A549 (cell line): ENCODE measurements around the gene LRRC36. TPM values are rescaled to one million over a fixed set of nuclear protein-coding genes. Genes with fewer than 3 reads are reported as not detected.
A peak's percentile ranks its signal among the peaks of the same experiment; 100 is the strongest.

Experiments used
- ATAC-seq, 2 experiments: fragments of 200-7000 bp in 1 of 2; fragments of >200 bp in 1 of 2; cut with Nextera tagmentation in 1 of 2; cut with Tn5 transposase in 1 of 2; 3 replicates each; pipeline versions ENCODE4 v1.8.0 to v1.9.1; 2018 to 2020; ENCODE audit warnings: mild to moderate bottlenecking in 1 of 2, moderate library complexity in 1 of 2
- CTCF ChIA-PET: fragments of 300-600 bp; sonication (Branson Sonifier 250); formaldehyde crosslinking; extraction: SDS; loops from one replicate; lab custom pipeline; 2021; ENCODE audit warnings: antibody characterized with exemption, inconsistent platforms; lab: Yijun Ruan, JAX
- POLR2A ChIA-PET: fragments of 350-600 bp; formaldehyde crosslinking; extraction: SDS; loops from one replicate; lab custom pipeline; 2021; ENCODE audit warnings: antibody characterized with exemption, inconsistent platforms; lab: Yijun Ruan, JAX
- DNase-seq, 2 experiments: peaks; one replicate each; pipeline versions ENCODE4 v3.0.0 to v3.0.0-alpha.2; 2011 to 2016; ENCODE audit warnings: low read depth in 1 of 2, low spot score in 1 of 2
- FAIRE-seq: peaks from 2 replicates; lab custom pipeline; 2011; peaks lifted over from hg19 to GRCh38; lab: Jason Lieb, UNC
- H3K27ac ChIP-seq, 2 experiments: fragments of >200 bp; sonication (Bioruptor Twin); formaldehyde crosslinking; 3 replicates each; pipeline ENCODE4 v1.5.1; 2016 to 2017
- H3K4me1 ChIP-seq: fragments of >200 bp; sonication (Bioruptor Twin); formaldehyde crosslinking; 3 replicates; pipeline ENCODE4 v1.6.1; 2016
- H3K4me2 ChIP-seq: fragments of >200 bp; sonication (Bioruptor Twin); formaldehyde crosslinking; 3 replicates; pipeline ENCODE4 v1.6.1; 2016
- H3K4me3 ChIP-seq: fragments of >200 bp; sonication (Bioruptor Twin); formaldehyde crosslinking; 3 replicates; pipeline ENCODE4 v1.5.1; 2016
- H3K9me3 ChIP-seq: fragments of >200 bp; sonication (Bioruptor Twin); formaldehyde crosslinking; 3 replicates; pipeline ENCODE4 v1.6.1; 2016
- BHLHE40 ChIP-seq: IDR thresholded peaks from 2 replicates; pipeline ENCODE4 v1.6.1; 2012; ENCODE audit warnings: low read depth, low read length, inconsistent platforms
- CBX2 ChIP-seq: fragments of 200-600 bp; sonication (generic); IDR thresholded peaks from 2 replicates; pipeline ENCODE4 v1.6.1; 2016; ENCODE audit warnings: low read depth, mild to moderate bottlenecking, borderline replicate concordance
- CHD4 ChIP-seq: fragments of 200-600 bp; sonication (generic); IDR thresholded peaks from 2 replicates; pipeline ENCODE4 v1.6.1; 2016; ENCODE audit warnings: antibody characterized with exemption, mild to moderate bottlenecking, borderline replicate concordance
- FOSB ChIP-seq: fragments of 250-450 bp; sonication (Bioruptor Pico); IDR thresholded peaks from 2 replicates; pipeline ENCODE4 v1.5.0; 2020; ENCODE audit warnings: mild to moderate bottlenecking, moderate library complexity
- FOXS1 ChIP-seq: fragments of 250-450 bp; sonication (Bioruptor Pico); IDR thresholded peaks from 2 replicates; pipeline ENCODE4 v1.5.0; 2020; ENCODE audit warnings: mild to moderate bottlenecking, moderate library complexity
- HDAC2 ChIP-seq: fragments of 200-600 bp; sonication (generic); IDR thresholded peaks from 2 replicates; pipeline ENCODE4 v1.6.1; 2016
- HES2 ChIP-seq: fragments of >200 bp; sonication (Bioruptor Twin); formaldehyde crosslinking; IDR thresholded peaks from 2 replicates; pipeline ENCODE4 v1.6.1; 2016
- HMGXB4 ChIP-seq: fragments of 250-450 bp; sonication (Bioruptor Pico); IDR thresholded peaks from 2 replicates; pipeline ENCODE4 v1.5.0; 2021; ENCODE audit warnings: mild to moderate bottlenecking, moderate library complexity, borderline replicate concordance
- HOXB13 ChIP-seq: fragments of 250-450 bp; sonication (Bioruptor Pico); IDR thresholded peaks from 2 replicates; pipeline ENCODE4 v1.5.0; 2020; ENCODE audit warnings: low read depth, mild to moderate bottlenecking, moderate library complexity
- HOXB5 ChIP-seq: fragments of 250-450 bp; sonication (Bioruptor Pico); IDR thresholded peaks from 2 replicates; pipeline ENCODE4 v1.5.0; 2020; ENCODE audit warnings: mild to moderate bottlenecking, moderate library complexity
- JUNB ChIP-seq: fragments of >200 bp; sonication (Bioruptor Twin); formaldehyde crosslinking; IDR thresholded peaks from 2 replicates; pipeline ENCODE4 v1.6.1; 2016
- NFE2L2 ChIP-seq: fragments of 150-350 bp; conservative IDR thresholded peaks from 2 replicates; pipeline ENCODE4 v1.6.1; 2014; ENCODE audit warnings: low read length
- NPAS2 ChIP-seq: fragments of 250-450 bp; sonication (Bioruptor Pico); IDR thresholded peaks from 2 replicates; pipeline ENCODE4 v1.8.0; 2022; ENCODE audit warnings: mild to moderate bottlenecking, moderate library complexity, borderline replicate concordance
- PBX3 ChIP-seq: IDR thresholded peaks from 2 replicates; pipeline ENCODE4 v1.6.1; 2012
- PHF8 ChIP-seq: fragments of 200-600 bp; sonication (generic); IDR thresholded peaks from 2 replicates; pipeline ENCODE4 v1.6.1; 2016; ENCODE audit warnings: low read depth, mild to moderate bottlenecking, antibody characterized with exemption, moderate library complexity, borderline replicate concordance
- POLR2A ChIP-seq: IDR thresholded peaks from 2 replicates; pipeline ENCODE4 v1.6.1; 2012; ENCODE audit warnings: mild to moderate bottlenecking, low read length
- RAD21 ChIP-seq, 2 experiments: fragments of >200 bp in 1 of 2; sonication (Bioruptor Twin) in 1 of 2; formaldehyde crosslinking in 1 of 2; IDR thresholded peaks in 1 of 2; conservative IDR thresholded peaks in 1 of 2; 2 replicates in 1 of 2; 3 replicates in 1 of 2; pipeline ENCODE4 v1.6.1; 2012 to 2018; ENCODE audit warnings: inconsistent platforms in 1 of 2
- RARB ChIP-seq: fragments of 250-450 bp; sonication (Bioruptor Pico); IDR thresholded peaks from 2 replicates; pipeline ENCODE4 v1.8.0; 2021; ENCODE audit warnings: mild to moderate bottlenecking, moderate library complexity
- RFX5 ChIP-seq: fragments of 450-650 bp; IDR thresholded peaks from 2 replicates; pipeline ENCODE4 v1.7.1; 2014; ENCODE audit warnings: antibody characterized with exemption, mild to moderate bottlenecking, moderate library complexity
- TP53 ChIP-seq: fragments of 250-450 bp; sonication (Bioruptor Pico); IDR thresholded peaks from 2 replicates; pipeline ENCODE4 v1.5.0; 2021; ENCODE audit warnings: mild to moderate bottlenecking, moderate library complexity
- ZSCAN20 ChIP-seq: fragments of 250-450 bp; sonication (Bioruptor Pico); IDR thresholded peaks from 2 replicates; pipeline ENCODE4 v1.8.0; 2022; ENCODE audit warnings: mild to moderate bottlenecking, moderate library complexity
- WGBS: methylation state at CpG from one replicate; pipeline ENCODE4 v1.1.6; 2017; ENCODE audit errors: missing lambda C conversion rate; 5-methylcytosine and 5-hydroxymethylcytosine counted together
- polyA plus RNA-seq, 4 experiments: library from polyadenylated mRNA; depleted of rRNA in 3 of 4; stranded (reverse); fragments of >200 nt; fragmentation: RNase III in 1 of 4; extraction: RNeasy Plus Mini Kit Qiagen cat#74134 plus additional on column Dnase treatment in 1 of 4; gene quantifications; 2 replicates in 3 of 4; 3 replicates in 1 of 4; pipeline ENCODE4 v1.2.3, GENCODE V29; 2011 to 2017

LRRC36 gene
- polyA plus RNA-seq, 2 of the 4 experiments (the other 2 are of a cell fraction), result 0.48 to 0.57 TPM

- TF ChIP-seq JUNB (no peak), CBX2 (no peak), PBX3 (no peak), HOXB13 (CRISPR knock-in tag) (no peak), RAD21 (conservative IDR thresholded peaks at IDR 0.05 in 1 of 2, IDR thresholded peaks at IDR 0.05 in 1 of 2) (no peak), RARB (CRISPR knock-in tag) (no peak), FOXS1 (CRISPR knock-in tag) (no peak), HMGXB4 (CRISPR knock-in tag) (no peak), HES2 (no peak), NPAS2 (CRISPR knock-in tag) (no peak), NFE2L2 (no peak), TP53 (CRISPR knock-in tag) (no peak), ZSCAN20 (CRISPR knock-in tag) (no peak), CHD4 (no peak)
- H3K4me2 ChIP-seq, result no peak overlapping the region
- peak; percentile 19 to 46; a peak in 2 of 6 replicates for ATAC-seq
- no peak overlapping the region for H3K4me3 ChIP-seq
- FAIRE-seq, result no peak
- H3K4me1 ChIP-seq, result no peaks in the 10 kb centered on the region
- POLR2A ChIA-PET, result no interaction called here
- no peaks in the 10 kb centered on the region for H3K9me3 ChIP-seq
- WGBS, result 85% methylated on average over 6 of the region's 8 CpGs
- H3K27ac ChIP-seq, result no peak overlapping the region
- CTCF ChIA-PET, result interaction anchor here (0.6 to 0.7 kb wide), 2 partner anchors 18 to 893 kb away, joined by 3 read pairs; no protein-coding TSS in a partner anchor
- DNase-seq, result no peak
Measured at GRCh38 chr16:67302970-67303369, 23.6 kb upstream of the LRRC36 start.

- Histone ChIP-seq H3K27ac (no peak overlapping the region), H3K4me2 (no peak overlapping the region), H3K9me3 (no peaks in the 10 kb centered on the region), H3K4me1 (no peaks in the 10 kb centered on the region), H3K4me3 (no peak overlapping the region)
- DNase-seq, result no peak
- POLR2A ChIA-PET, result no interaction called here
- TF ChIP-seq RFX5 (no peak), FOSB (CRISPR knock-in tag) (no peak), POLR2A (no peak), RAD21 (conservative IDR thresholded peaks at IDR 0.05 in 1 of 2, IDR thresholded peaks at IDR 0.05 in 1 of 2) (no peak), PHF8 (no peak), HDAC2 (no peak), ZSCAN20 (CRISPR knock-in tag) (no peak), HOXB13 (CRISPR knock-in tag) (no peak), HOXB5 (CRISPR knock-in tag) (no peak), BHLHE40 (no peak)
- CTCF ChIA-PET, result interaction anchor here (0.7 kb wide), 1 partner anchor 19 kb away, joined by 3 read pairs; no protein-coding TSS in a partner anchor
- WGBS, result 71% methylated on average over 1 of the region's 1 CpG
- no peak for FAIRE-seq
- ATAC-seq, result no peak
Measured at GRCh38 chr16:67304020-67304419, 22.6 kb upstream of the LRRC36 start.
